Sciatic nerve (tissue), 2 donors: ENCODE measurements around the gene LYRM7. TPM values are rescaled to one million over a fixed set of nuclear protein-coding genes. Genes with fewer than 3 reads are reported as not detected.

Experiments
- ATAC-seq: fragments of 200-7000 bp; cut with Tn5 transposase; one replicate; pipeline ENCODE4 v1.9.1; 2020; ENCODE audit warnings: mild to moderate bottlenecking, moderate library complexity
- DNase-seq: peaks from one replicate; pipeline ENCODE4 v3.0.0-alpha.2; 2020; ENCODE audit warnings: low spot score
- intact Hi-C: fragments of 100-400 bp; cut with DNase I; formaldehyde crosslinking; loops from one replicate; pipeline ENCODE4 v1.14.2; 2022
- total RNA-seq: library from RNA; stranded (reverse); fragmentation: NEBNext Ultra II Directional; extraction: Animal tissue kit (Norgen Biotek cat#: 25700); gene quantifications from one replicate; pipeline ENCODE4 v1.2.1, GENCODE V29; 2021
- donor health status: DM: no; HTN: no; CAD: no.
- donor health status: DM: no; HTN: no; CAD: no.

The LYRM7 gene
- total RNA-seq, 1 donor from 2014 or later: 14.2 TPM

GRCh38 chr5:131212471-131213021 is 41.8 kb downstream of the LYRM7 start:
- no peak for DNase-seq
- ATAC-seq: no peak
- intact Hi-C loops: no loop called here

DNA sequence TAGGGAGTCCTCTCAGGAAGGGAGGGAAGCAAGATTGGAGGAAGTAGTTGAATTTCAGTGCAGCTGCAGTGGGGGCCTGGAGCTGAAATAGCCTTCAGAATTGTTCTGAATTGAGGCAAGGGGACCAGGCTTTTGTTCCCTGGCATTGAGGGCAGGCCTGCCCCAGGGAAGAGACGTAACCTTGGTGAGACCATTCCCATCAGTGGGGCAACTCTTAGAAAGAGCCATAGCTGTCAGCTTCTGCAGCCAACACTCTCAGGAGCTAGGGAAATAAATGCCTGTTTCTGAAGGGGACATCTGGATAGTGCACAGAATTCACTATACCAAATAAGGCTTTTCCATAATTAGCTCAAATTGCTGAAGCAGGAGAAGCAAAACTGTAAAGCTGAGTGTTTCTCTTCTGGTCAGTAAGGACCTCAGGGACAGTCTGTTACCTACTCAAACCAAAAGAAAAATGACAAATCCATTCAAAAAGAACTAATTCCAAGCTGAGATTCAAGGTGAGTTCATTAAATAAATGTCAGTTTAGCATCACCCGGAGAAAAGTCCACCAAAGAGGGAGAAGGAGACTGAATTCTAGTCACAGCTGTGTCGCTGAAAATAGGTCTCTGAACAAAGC is 44.0 kb downstream of the LYRM7 start:
- DNase-seq (no peak), ATAC-seq (no peak)
- intact Hi-C loops: no loop called here

- intact Hi-C loops: no loop called here
- no peak for ATAC-seq
- no peak for DNase-seq
These were observed 47.0 kb downstream of the LYRM7 start for GRCh38 chr5:131217791-131218190.

DNA sequence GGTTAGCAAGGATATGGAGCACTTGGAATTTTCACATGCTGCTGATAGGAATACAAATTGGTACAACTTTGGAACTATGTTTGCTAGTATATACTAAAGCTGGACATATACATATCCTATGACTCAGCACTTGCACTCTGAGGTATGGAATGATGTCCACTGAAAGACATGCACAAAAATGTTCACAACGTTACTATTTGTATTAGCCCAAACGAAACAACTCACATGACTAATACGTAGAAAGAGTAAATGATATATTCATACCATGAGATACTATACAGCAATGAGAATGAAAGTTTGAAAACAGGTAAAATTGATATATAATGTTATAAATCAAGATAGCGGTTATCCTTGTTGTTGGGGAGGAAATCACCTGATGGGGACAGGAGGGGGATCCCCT is 47.6 kb downstream of the LYRM7 start:
- DNase-seq (no peak), ATAC-seq (no peak)
- intact Hi-C loops: no loop called here

DNA sequence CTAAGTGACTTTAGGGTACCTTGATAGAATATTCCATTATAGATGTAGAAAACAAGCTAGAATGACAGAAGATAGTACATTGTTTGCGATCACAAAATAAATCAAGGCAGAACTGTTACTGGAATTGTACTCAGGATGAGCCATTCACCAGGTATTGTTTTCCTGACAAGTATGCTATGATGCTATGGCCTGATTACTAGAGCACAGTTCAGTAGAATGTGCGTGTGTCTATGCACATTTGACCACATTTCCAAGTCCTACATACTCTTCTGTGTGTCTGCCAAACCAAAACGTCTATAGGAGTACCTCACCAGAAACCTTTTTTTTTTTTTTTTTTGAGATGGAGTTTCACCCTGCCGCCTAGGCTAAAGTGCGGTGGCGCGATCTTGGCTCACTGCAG is 49.8 kb downstream of the LYRM7 start:
- intact Hi-C loops: no loop called here
- no peak for DNase-seq
- ATAC-seq: no peak

GRCh38 chr5:131221008-131221703 is 50.4 kb downstream of the LYRM7 start:
- no peak for ATAC-seq

GRCh38 chr5:131221888-131222287 is 51.1 kb downstream of the LYRM7 start:
- intact Hi-C loops: no loop called here
- DNase-seq (no peak), ATAC-seq (no peak)

More at GRCh38 chr5:131221008-131221703, 50.4 kb downstream of the LYRM7 start:
- intact Hi-C loops: no loop called here
- no peak for DNase-seq

GRCh38 chr5:131222731-131223130 is 52.0 kb downstream of the LYRM7 start:
- no peak for DNase-seq
- no peak for ATAC-seq
- intact Hi-C loops: no loop called here

GRCh38 chr5:131223751-131224386 is 53.1 kb downstream of the LYRM7 start:
- no peak for ATAC-seq
- no peak for DNase-seq
- intact Hi-C loops: no loop called here

- ATAC-seq: peak; percentile 81
- no peak for DNase-seq
- intact Hi-C loops: no loop called here
These were observed 53.9 kb downstream of the LYRM7 start for GRCh38 chr5:131224387-131225201.

DNA sequence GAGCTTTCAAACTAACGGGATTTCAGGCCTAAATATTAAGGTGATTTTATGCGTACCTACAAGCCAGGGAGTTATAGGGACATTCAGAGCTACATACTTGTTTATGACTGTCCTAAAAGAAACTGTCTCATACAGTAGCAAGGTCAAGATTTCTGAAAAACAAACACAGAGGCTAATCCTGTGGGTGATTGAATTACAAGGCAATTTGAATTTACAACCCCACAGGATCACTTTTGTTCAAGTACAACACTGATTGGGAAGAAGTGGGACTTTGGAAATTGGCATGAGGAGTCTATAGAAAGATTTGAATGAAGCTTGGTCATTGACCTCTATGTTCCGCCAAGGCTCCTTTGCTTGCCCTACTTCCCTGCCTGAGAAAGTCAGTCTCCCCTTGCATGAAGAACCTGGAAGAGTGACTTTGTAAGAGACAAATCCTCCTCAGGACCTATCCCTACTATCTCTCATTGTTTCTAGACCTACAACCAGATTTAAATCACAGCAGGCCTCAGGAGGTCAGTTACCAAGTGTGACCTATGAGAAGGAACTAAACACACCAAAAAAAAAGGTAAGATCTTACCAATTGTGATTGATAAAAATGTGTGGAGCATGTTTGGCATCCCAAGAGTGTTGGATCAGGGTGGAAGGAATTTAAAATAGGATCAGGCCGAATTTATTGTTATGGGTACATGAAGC is 54.7 kb downstream of the LYRM7 start:
- intact Hi-C loops: no loop called here
- no peak for DNase-seq
- ATAC-seq: no peak

GRCh38 chr5:131226899-131227298 is 56.2 kb downstream of the LYRM7 start:
- intact Hi-C loops: no loop called here
- DNase-seq (no peak), ATAC-seq (no peak)

DNA sequence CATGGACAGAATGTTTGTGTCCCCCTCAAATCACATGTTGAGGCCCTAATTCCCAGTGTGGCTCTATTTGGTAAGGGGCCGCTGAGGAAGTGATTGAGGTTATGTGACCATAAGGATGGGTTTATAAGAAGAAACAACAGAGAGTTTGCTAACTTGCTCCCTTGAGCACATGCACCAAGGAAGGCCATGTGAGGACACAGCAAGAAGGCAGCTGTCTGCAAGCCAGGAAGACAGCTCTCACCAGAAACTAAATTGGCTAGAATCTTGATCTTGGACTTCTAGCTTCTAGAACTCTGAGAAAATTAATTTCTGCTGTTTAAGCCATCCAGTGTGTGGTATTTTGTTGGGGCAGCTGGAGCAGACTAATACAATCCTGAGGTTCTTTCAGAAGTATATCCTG is 57.9 kb downstream of the LYRM7 start:
- intact Hi-C loops: no loop called here
- ATAC-seq: no peak
- DNase-seq: no peak

- intact Hi-C loops: no loop called here
- no peak for ATAC-seq
These were observed 58.9 kb downstream of the LYRM7 start for GRCh38 chr5:131229623-131230022.

DNA sequence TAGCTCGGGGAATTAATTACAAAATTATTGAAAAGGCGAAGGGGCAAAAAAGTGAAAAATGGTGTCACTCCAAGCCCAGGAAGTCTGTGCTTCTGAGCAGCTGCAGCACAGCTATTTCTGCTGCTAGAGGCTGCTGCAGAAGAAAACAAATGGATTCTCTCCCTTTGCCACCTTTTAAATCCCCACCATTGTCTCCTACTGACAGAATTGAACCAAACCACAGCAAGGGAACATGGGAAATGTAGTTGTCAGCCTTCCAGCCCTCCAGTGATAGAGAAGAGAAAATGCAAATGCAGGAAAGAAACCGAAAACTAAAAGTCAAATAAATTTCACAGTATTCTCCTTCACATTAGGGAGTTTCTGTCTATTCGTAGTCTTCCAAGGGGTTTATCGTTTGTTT is 59.7 kb downstream of the LYRM7 start:
- ATAC-seq (no peak), DNase-seq (no peak)
- intact Hi-C loops: no loop called here

More at GRCh38 chr5:131229623-131230022, 58.9 kb downstream of the LYRM7 start:
- DNase-seq: no peak

DNA sequence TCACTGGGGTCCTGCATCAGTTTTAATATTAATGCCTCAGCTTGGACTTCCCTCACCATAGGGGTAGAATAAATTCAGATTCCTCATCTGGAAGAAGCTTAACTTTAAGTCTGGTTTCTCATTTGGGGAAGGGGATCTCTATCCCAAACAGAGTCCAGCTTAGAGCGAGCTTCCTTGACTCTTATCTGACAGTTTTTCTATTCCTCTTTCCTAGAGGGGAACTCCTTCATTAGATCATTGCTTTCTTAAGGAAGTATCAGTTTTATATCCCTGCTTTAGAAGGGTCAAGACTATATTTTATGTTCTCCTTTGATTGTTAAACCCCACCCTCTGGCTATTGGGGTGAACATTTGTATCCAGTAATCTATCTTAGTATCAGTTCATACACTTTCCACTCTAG is 68.9 kb downstream of the LYRM7 start:
- intact Hi-C loops: no loop called here
- DNase-seq: no peak
- no peak for ATAC-seq

DNA sequence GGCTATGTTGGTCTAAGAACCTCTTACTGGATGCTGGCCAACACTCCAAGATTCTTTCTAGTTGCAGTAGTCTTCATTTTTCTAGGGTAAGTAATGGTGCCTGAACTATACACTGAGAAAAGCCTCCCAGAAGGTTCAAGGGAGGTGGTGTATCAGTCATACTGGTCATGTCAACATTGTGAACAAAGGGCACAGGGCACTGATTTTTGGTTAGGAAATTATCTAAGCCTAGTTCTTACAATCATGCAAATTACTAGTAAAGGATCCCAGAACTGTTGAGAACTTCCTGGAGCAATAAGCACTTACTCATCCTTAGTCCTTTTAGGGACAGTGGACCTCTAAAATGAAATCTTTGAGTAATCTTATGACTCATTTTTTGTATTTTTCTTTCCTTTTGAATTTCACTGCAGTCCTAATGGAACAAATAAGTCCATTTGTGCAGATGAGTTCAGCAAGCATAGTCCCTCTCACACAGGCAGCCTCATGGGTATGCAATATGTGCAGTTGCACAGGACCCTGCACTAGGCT is 72.0 kb downstream of the LYRM7 start:
- intact Hi-C loops: no loop called here
- no peak for ATAC-seq
- no peak for DNase-seq

DNA sequence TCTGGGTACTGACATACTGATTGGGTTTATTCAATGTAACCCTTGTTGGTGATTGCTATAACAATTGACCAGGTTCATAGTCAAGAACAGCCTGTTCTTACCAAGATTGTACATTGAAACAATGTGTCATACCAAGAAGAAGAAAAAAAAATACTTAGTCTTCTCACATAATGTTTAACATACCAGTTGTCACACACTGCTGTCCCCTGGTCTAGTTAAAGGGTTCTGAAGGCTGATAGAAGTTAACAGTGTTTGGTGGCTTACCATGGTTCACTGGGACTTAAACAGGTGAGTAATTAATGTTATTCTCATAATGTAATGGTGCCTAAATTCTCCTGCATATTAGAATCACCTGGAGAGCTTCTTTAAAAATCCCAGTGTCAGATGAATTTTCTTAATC is 74.6 kb downstream of the LYRM7 start:
- ATAC-seq (no peak), DNase-seq (no peak)
- intact Hi-C loops: no loop called here

- intact Hi-C loops: no loop called here
- ATAC-seq: no peak
- no peak for DNase-seq
These were observed 75.2 kb downstream of the LYRM7 start for GRCh38 chr5:131245948-131246347.
